Brain microvascular endothelial cell (primary cell): ENCODE data around the gene HELZ.

Experiments used
- DNase-seq: peaks from one replicate; pipeline ENCODE4 v3.0.0-alpha.2; 2020
- H3K27ac ChIP-seq: fragments of 250-450 bp; sonication (Bioruptor Pico); 2 replicates; pipeline ENCODE4 v1.5.1; 2020; ENCODE audit warnings: mild to moderate bottlenecking, moderate library complexity
- H3K27me3 ChIP-seq: fragments of 250-450 bp; sonication (Bioruptor Pico); replicated peaks from 2 replicates; pipeline ENCODE4 v1.5.1; 2020; ENCODE audit warnings: mild to moderate bottlenecking
- H3K36me3 ChIP-seq: fragments of 250-450 bp; sonication (Bioruptor Pico); replicated peaks from 2 replicates; pipeline ENCODE4 v1.5.1; 2020; ENCODE audit warnings: mild to moderate bottlenecking
- H3K4me3 ChIP-seq: 2 replicates; pipeline ENCODE4 v1.5.1; 2011; ENCODE audit warnings: low read depth, mild to moderate bottlenecking, control low read depth, low read length, moderate library complexity
- in situ Hi-C: cut with HindIII; loops from 2 replicates; pipeline ENCODE4 v1.10.0; 2017; ENCODE audit warnings: low sequenced_read_pairs, low pct_ligation_motif_present
- TF ChIP-seq, protein P1 (sequence below): IDR thresholded peaks from 2 replicates; pipeline ENCODE4 v1.5.1; 2011; ENCODE audit warnings: low read depth, mild to moderate bottlenecking, moderate library complexity, low read length, control low read depth, inconsistent platforms; ENCODE audit errors: missing control alignments

Gene HELZ

DNA sequence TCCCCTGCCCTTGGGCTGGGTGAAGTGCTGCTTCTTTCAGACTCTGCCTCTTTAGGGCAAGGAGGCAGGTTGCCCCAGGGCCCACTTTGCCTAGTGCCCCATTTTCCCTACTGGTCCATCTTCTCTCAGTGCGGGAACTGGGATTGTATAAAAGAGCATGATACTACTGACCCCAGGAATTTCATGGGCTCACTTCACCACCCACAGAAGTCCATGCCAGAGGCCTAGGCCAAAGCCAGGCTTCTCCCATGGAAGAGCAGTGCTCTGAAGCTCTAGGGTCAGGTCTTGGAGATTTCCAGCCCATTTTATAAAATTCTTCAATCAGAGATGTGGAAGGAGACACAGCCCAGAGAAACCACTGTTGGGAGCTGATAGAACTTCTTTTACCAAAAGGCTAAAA, 194.9 kb downstream of the HELZ start:
- H3K27me3 ChIP-seq, result no peaks in the 10 kb centered on the region
- no peak overlapping the region for H3K27ac ChIP-seq
- no peaks in the 10 kb centered on the region for H3K36me3 ChIP-seq
- DNase-seq, result no peak
- H3K4me3 ChIP-seq, result no peak overlapping the region
- TF ChIP-seq, protein P1, sequence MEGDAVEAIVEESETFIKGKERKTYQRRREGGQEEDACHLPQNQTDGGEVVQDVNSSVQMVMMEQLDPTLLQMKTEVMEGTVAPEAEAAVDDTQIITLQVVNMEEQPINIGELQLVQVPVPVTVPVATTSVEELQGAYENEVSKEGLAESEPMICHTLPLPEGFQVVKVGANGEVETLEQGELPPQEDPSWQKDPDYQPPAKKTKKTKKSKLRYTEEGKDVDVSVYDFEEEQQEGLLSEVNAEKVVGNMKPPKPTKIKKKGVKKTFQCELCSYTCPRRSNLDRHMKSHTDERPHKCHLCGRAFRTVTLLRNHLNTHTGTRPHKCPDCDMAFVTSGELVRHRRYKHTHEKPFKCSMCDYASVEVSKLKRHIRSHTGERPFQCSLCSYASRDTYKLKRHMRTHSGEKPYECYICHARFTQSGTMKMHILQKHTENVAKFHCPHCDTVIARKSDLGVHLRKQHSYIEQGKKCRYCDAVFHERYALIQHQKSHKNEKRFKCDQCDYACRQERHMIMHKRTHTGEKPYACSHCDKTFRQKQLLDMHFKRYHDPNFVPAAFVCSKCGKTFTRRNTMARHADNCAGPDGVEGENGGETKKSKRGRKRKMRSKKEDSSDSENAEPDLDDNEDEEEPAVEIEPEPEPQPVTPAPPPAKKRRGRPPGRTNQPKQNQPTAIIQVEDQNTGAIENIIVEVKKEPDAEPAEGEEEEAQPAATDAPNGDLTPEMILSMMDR, result no peak
- in situ Hi-C loops, result no loop called here

DNA sequence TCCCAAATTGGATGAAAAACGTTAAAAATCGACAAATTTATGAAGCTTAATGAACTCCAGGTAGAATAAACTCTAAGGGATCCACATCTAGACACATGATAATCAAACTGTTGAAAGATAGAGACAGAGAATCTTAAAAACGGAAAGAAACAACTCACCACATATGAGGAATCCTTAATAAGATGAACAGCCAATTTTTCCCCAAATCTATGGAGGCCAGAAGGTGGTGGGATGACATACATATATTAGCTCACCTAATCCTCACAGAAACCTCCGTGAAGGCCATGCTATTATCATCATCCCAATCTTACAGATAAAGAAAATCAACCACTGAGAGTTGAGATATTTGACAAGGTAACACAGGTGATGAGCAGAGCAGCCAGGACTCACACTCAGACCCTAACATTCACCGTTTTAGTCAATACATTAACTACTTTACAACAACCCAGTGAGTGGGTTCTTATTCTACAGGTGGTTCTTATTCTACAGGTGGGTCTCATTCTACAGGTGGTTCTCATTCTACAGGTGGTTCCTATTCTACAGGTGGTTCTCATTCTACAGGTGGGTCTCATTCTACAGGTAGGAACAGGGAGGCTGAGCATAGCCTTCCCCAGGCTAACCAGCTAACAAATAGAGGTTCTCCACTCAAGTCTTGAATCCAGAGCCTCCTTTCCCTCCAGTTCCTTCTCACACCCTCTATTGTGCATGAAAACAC, 195.8 kb downstream of the HELZ start:
- H3K27me3 ChIP-seq, result no peaks in the 10 kb centered on the region

GRCh38 chr17:67047382-67047781, 197.6 kb downstream of the HELZ start:
- DNase-seq, result no peak
- Histone ChIP-seq H3K4me3 (no peak overlapping the region), H3K27me3 (no peaks in the 10 kb centered on the region), H3K36me3 (no peaks in the 10 kb centered on the region), H3K27ac (no peak overlapping the region)
- TF ChIP-seq, protein P1, result no peak
- in situ Hi-C loops, result no loop called here

More for the DNA sequence above, 195.8 kb downstream of the HELZ start:
- H3K27ac ChIP-seq, result no peak overlapping the region
- no peak overlapping the region for H3K4me3 ChIP-seq
- TF ChIP-seq, protein P1, result no peak
- in situ Hi-C loops, result no loop called here
- DNase-seq, result no peak
- no peaks in the 10 kb centered on the region for H3K36me3 ChIP-seq

GRCh38 chr17:67046398-67046797, 198.6 kb downstream of the HELZ start:
- DNase-seq, result no peak
- Histone ChIP-seq H3K27ac (no peak overlapping the region), H3K36me3 (no peaks in the 10 kb centered on the region), H3K4me3 (no peak overlapping the region), H3K27me3 (no peaks in the 10 kb centered on the region)
- TF ChIP-seq, protein P1, result no peak
- in situ Hi-C loops, result no loop called here

- H3K4me3 ChIP-seq, result no peak overlapping the region
- in situ Hi-C loops, result no loop called here
- H3K27me3 ChIP-seq, result no peaks in the 10 kb centered on the region
- no peak for DNase-seq
- TF ChIP-seq, protein P1, result no peak
- no peaks in the 10 kb centered on the region for H3K36me3 ChIP-seq
- no peak overlapping the region for H3K27ac ChIP-seq
These were observed 200.1 kb downstream of the HELZ start for GRCh38 chr17:67044940-67045339.

- no peak for DNase-seq
- in situ Hi-C loops, result no loop called here
- H3K4me3 ChIP-seq, result no peak within 1 kb of the TSS
- no peaks in the 10 kb centered on the region for H3K27me3 ChIP-seq
- no peak within 1 kb of the TSS for H3K27ac ChIP-seq
- H3K36me3 ChIP-seq, result no peaks in the 10 kb centered on the region
- TF ChIP-seq, protein P1, result no peak
These were observed 200.8 kb downstream of the HELZ start, which contains the start of gene CACNG1 for GRCh38 chr17:67044016-67044772. CACNG1 (plus strand) TSS chr17:67044554; CDS start chr17:67044661, 107 bp downstream.
